Measurements from ENCODE around the gene OR10D3.

OR10D3 gene

GRCh38 chr11:124183068-124183467 lies at the start of gene OR10D3:
Gene OR10D3, plus strand, starts transcription at chr11:124183345. Its CDS starts 1,925 bp downstream, at chr11:124185270.
- DNase-seq (ENCODE audit: low read depth) = no peak
- TF ChIP-seq CTCF (IDR thresholded peaks at IDR 0.05; ENCODE audit: insufficient read depth, low read depth, low read length, missing control alignments) = no peak
- H3K4me3 ChIP-seq (ENCODE audit: low read depth, low read length) = no peak within 1 kb of the TSS

GRCh38 chr11:124143034-124143433 lies 40.1 kb upstream of the OR10D3 start:
- no peak for TF ChIP-seq CTCF (IDR thresholded peaks at IDR 0.05; ENCODE audit: insufficient read depth, low read depth, low read length, missing control alignments)
- no peak for DNase-seq (ENCODE audit: low read depth)

GRCh38 chr11:124147951-124148350 lies 35.2 kb upstream of the OR10D3 start:
- TF ChIP-seq CTCF (IDR thresholded peaks at IDR 0.05; ENCODE audit: insufficient read depth, low read depth, low read length, missing control alignments) = no peak
- no peak for DNase-seq (ENCODE audit: low read depth)
- H3K4me3 ChIP-seq (ENCODE audit: low read depth, low read length) = no peak overlapping the region

More at GRCh38 chr11:124143034-124143433, 40.1 kb upstream of the OR10D3 start:
- H3K4me3 ChIP-seq (ENCODE audit: low read depth, low read length) = no peak overlapping the region

GRCh38 chr11:124150684-124151083 lies 32.5 kb upstream of the OR10D3 start:
- DNase-seq (ENCODE audit: low read depth) = peak; percentile 10
- TF ChIP-seq CTCF (IDR thresholded peaks at IDR 0.05; ENCODE audit: insufficient read depth, low read depth, low read length, missing control alignments) = no peak
- H3K4me3 ChIP-seq (ENCODE audit: low read depth, low read length) = no peak overlapping the region

GRCh38 chr11:124152770-124153407 lies 30.3 kb upstream of the OR10D3 start:
- DNase-seq (ENCODE audit: low read depth) = no peak
- no peak for TF ChIP-seq CTCF (IDR thresholded peaks at IDR 0.05; ENCODE audit: insufficient read depth, low read depth, low read length, missing control alignments)
- H3K4me3 ChIP-seq (ENCODE audit: low read depth, low read length) = no peak overlapping the region

GRCh38 chr11:124153821-124154220 lies 29.3 kb upstream of the OR10D3 start:
- no peak for DNase-seq (ENCODE audit: low read depth)
- TF ChIP-seq CTCF (IDR thresholded peaks at IDR 0.05; ENCODE audit: insufficient read depth, low read depth, low read length, missing control alignments) = no peak
- H3K4me3 ChIP-seq (ENCODE audit: low read depth, low read length) = no peak overlapping the region

GRCh38 chr11:124159481-124159880 lies 23.7 kb upstream of the OR10D3 start:
- H3K4me3 ChIP-seq (ENCODE audit: low read depth, low read length) = no peak overlapping the region
- TF ChIP-seq CTCF (IDR thresholded peaks at IDR 0.05; ENCODE audit: insufficient read depth, low read depth, low read length, missing control alignments) = no peak
- no peak for DNase-seq (ENCODE audit: low read depth)
